ENCODE measurements around the gene OR2T4. TPM values are rescaled to one million over a fixed set of nuclear protein-coding genes. Genes with fewer than 3 reads are reported as not detected.

Gene OR2T4, protein sequence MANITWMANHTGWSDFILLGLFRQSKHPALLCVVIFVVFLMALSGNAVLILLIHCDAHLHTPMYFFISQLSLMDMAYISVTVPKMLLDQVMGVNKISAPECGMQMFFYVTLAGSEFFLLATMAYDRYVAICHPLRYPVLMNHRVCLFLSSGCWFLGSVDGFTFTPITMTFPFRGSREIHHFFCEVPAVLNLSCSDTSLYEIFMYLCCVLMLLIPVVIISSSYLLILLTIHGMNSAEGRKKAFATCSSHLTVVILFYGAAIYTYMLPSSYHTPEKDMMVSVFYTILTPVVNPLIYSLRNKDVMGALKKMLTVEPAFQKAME
- not detected for total RNA-seq

DNA sequence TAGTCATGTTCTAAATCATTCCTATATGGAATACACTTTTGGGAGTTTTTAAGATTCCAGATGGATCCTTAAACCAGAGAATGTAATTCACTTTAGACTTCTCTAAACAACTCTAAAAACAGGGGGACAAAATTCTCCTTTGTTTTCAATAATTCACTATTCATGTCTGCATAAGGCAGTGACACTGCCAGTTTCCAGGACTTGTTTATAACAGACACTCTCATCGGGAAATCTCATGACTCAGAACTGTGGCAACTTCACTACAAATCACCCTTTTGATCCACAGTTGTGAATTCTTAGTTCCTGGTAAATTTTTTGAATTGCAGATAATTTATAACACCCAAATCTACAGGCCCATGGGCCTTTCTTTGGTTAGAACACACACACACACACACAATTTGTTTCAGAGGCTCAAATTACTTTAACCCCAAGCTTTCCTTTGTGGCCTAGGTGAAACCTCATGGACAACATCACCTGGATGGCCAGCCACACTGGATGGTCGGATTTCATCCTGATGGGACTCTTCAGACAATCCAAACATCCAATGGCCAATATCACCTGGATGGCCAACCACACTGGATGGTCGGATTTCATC lies at the start of gene OR2T4:
OR2T4 (plus strand) TSS at position 545 of the 595 bp plus-strand sequence; CDS start at position 545, 0 bp downstream.
- no peak for DNase-seq

DNA sequence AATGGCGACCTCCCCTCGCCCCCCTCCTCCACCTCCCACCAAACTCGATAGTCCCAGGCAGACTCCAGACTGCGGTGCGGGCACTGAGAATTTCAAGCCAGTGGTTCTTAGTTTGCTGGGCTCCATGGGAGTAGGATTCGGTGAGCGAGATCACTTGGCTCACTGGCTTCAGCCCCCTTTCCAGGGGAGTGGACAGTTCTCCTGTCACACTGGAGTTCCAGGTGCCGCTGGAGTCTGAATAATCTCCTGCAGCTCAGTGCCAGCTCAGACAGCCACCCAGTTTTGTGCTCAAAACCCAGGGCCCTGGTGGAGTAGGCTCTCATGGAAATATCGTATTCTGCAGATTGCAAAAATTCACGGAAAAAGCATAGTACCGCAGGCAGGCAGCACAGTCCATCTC lies 44.7 kb upstream of the OR2T4 start:
- no peak for DNase-seq

DNA sequence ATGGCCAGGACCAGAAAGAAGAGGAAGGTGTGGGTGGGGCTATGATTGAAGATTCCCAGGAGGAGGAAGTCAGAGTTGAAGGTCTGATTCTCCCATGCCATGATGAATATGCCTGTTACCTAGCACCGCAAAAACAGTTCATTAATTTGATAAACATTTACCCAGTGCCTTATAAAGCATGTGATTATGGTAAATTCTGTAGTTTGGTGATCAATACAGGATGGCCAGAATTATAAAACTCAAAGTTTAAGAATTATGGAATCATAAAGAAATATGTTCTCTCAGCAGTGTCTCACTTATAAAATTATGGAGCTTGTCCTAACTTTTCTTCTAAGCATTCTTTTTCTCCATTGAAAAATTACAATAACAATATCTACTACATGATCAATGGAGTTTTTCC lies 37.0 kb upstream of the OR2T4 start, which contains the start of gene OR2M7:
OR2M7 (minus strand) TSS at position 101 of the 400 bp plus-strand sequence; CDS start at position 101, 0 bp downstream.
- no peak for DNase-seq

DNA sequence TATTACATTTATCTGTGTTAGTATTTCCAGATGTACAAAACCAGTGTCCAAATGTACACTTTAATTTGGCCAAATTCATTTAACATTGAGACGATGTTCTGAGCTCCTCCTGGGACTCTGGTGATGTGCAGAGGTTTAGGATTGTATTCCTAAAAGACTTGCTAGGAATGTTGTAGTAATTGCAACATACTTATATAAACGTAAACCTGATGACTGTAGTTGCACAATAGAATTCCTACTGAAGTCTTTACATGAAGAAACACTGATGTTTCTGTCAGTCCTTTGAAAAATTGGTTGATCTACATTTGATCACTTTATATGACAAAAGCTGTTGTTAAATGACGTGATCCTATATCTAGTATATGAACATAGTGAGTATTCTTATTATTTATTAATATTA lies 18.0 kb upstream of the OR2T4 start:
- DNase-seq: no peak

DNA sequence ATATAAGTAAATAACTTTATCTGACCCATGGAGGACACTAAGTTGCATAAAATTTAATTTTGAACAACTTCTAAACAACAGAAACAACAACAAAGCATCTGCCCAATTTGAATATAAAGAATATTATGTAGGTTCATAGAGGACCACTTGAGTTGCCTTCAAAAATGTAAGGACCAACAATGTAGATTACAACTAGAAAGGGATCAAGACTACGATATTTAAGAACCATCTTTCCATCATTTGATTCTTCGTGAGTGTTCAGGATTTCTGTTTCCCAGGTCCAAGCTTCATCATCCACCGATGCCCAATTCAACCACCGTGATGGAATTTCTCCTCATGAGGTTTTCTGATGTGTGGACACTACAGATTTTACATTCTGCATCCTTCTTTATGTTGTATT lies 13.0 kb upstream of the OR2T4 start, which contains the start of gene OR14C36:
OR14C36 (plus strand) TSS at position 301 of the 400 bp plus-strand sequence; CDS start at position 301, 0 bp downstream.
- no peak for DNase-seq

DNA sequence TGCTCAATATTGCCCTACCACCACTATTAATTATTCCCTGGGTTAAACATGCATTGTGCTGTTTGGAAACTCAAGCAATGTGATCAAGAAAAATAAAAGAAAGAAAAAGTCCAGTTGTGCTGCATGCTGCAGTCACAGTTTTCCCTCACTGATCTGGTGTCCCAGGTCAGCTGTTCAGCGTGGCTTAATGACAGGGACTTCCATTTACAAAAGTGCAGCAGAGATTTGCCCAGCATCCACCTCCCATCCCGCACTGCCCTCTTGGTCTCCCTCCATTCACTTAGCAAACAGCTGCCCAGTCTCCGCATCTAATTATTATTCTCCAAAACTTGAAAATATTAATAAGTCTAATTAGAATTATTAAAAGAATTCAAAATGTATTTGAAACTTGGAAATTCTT lies 2.0 kb upstream of the OR2T4 start:
- no peak for DNase-seq

DNA sequence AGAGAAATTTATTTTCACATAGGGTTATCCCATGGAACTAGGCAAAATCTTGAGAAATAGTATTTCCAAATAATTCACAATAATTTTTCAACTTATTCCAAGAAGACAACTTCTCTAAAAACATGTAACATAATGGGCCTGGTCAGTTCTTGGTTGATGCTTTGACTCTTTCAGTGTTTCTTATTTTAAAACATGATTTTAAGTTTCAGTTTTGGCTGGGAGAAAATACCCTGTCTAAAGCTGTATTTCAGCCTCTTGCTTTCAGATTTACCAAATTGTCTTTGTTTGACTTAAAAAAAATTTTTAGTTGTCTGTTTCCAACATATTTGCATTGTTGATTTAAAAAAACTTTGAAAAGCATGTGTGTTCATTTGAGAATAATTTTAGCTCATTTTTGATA lies 5.1 kb downstream of the OR2T4 start:
- DNase-seq: no peak

DNA sequence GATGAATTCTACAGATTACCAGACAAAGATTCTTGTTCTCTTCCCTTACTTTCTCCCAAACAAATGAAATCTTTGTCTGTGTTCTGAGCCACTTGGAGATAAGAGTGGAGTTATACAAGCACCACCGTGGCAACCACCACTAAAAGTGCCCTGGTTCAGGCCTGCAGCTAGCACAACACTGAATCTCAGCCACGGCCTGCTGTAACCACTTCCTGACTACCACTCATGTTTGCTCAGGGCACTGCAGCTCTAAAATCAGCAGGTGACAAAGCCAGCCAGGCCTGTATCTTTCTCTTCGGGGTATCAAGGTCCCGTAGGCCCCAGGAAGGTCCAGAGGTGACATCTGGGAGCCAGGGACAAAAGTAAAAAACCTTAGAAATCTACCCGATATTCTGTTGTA lies 10.9 kb downstream of the OR2T4 start:
- no peak for DNase-seq

DNA sequence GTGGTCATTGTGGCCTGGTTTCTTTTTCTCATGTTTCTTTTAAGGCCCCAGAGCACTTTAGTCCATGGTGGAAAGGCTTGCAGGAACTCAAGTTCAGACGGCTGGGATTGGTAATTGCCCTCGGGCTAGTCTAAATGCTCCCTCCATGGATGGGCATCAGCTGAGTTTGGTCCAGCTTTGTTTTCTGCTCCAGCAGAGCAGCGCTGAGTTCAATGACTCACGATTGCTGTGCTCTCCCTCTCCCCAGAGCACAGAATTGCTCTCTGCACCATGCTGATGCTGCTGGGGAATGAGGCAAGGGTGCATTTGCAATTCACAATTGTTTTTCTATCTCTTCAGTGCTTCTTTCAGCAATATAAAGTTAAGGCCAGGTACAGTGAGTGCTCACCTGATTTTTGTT lies 12.3 kb downstream of the OR2T4 start:
- DNase-seq: no peak

DNA sequence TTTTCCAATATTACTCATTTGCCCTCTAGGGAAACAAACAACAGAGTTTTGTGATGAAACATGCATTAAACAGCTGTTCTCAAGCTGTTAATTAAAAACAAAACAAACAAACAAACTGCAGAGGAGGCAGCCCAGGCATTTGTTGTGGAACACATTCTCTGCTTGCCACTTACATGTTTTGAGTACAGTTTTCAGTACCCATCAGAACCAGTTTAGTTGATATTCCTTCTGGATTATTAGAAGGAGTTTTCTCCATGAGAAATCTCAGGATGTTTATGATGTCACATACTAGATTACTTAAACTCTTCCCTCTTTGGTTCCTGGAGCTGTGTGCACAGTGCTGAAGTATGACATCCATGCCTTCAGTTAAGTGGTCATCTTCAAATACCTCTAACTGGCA lies 14.0 kb downstream of the OR2T4 start, which contains the start of gene OR2T6:
OR2T6 (plus strand) TSS at position 301 of the 400 bp plus-strand sequence. CDS start 11,863 bp downstream, outside the sequence.
- DNase-seq: no peak

DNA sequence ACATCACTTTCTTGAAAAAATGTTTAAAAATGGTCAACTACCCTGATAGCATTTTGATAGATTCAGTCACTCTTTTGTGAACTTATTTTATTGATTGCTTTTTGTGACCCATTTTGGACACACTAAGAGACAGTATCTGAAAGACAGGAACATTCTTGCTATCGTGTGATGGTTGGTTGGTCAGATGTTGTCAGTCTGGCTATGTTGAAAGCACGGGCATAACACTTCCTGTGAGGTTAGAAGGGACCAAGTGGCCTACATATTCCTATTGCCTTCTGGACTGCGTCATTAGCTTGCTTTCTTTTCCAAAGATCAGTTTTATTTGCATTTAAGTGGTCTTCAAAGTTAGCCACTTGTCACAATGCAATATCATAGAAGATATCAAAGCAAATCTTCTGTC lies 15.5 kb downstream of the OR2T4 start:
- no peak for DNase-seq

DNA sequence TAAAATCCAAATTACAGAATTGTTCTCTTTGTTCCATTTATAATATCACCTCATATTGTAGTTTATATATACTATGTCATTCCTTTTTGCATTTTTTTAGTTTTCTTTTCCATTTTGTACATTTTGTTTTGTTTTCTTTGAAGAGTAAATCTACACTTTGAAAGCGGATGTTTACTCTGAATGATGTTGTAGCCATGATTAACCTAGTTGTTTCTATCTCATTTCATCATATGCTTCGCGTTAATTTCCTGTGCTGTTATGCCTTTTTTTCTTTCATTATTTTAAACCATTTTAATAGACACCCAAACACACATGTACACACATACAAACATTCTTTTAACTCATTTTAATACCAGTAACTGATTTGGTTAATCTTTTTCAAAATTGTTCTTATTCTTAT lies 19.4 kb downstream of the OR2T4 start:
- no peak for DNase-seq

DNA sequence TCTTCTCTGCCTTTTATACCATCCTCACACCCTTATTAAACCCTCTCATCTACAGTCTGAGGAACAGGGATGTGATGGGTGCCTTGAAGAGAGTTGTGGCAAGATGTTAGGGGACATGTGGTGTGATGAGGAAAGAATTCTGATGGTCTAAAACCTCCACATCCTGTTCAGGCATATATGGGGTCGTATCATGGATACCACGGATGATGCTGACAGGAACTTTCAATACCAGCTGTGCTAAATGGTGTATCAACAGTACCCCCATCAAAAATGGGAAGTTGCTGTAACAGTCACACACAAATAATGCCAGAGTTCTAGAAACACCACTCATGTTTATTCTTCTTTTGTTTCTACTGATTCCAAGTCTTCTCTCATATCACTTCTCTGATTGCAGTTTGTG lies 27.0 kb downstream of the OR2T4 start:
- DNase-seq: no peak

DNA sequence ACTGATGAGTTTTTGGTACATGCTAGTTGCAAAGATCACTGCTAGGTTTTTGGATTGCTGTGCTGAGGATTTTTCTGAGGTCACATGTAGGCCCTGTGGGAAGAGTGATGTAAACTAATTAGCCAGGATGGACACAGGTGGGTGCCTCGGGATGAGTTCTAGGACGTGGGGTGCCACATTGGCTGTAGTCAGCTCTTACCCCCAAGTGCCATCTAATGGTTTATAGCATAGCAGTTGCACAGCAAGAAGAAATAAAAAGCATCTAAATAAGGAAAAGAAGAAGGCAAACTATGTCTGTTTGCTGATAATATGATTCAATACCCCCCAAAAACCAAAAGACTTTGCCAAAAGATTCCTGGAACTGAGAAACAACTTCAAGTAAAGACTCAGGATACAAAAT lies 31.6 kb downstream of the OR2T4 start:
- no peak for DNase-seq

DNA sequence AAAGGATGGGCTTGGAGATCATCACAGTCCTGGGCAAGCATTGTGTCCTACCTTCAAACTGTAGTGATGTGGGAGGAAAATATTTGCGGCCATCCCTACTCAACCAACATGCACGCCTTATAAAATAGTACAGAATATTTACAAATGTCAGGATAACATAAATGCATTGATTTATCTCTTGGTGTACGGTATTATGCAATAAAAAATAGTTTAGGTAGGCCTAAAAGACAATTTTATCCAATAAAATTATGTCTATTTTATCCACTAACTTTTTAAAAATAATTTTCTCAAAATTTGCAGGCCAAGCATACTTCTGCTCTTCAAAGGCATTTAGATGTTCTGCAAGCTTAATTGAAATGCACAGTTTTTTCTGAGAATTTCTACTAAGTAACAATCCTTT lies 41.3 kb downstream of the OR2T4 start, which contains the start of gene OR2T1:
OR2T1 (plus strand) TSS at position 301 of the 400 bp plus-strand sequence. CDS start 3,100 bp downstream, outside the sequence.
- DNase-seq: no peak

DNA sequence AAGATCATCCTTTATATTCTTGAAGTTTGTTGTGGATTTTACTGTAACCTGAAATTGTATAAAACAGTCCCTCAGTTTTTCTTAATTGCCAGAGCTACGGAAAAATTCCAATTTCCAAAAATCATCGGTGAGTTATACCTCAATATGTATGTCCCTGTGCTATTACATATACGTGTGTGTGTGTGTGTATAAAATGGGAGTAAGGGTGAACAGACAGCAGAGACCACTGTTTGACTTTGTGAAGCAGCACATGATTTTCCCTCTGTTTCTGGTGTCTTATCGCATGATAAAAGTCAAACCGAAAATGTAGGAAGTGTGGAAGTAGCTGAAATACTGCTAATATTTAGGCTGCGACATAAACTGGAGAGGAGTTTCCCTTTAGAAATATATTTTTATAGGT lies 42.6 kb downstream of the OR2T4 start:
- no peak for DNase-seq

DNA sequence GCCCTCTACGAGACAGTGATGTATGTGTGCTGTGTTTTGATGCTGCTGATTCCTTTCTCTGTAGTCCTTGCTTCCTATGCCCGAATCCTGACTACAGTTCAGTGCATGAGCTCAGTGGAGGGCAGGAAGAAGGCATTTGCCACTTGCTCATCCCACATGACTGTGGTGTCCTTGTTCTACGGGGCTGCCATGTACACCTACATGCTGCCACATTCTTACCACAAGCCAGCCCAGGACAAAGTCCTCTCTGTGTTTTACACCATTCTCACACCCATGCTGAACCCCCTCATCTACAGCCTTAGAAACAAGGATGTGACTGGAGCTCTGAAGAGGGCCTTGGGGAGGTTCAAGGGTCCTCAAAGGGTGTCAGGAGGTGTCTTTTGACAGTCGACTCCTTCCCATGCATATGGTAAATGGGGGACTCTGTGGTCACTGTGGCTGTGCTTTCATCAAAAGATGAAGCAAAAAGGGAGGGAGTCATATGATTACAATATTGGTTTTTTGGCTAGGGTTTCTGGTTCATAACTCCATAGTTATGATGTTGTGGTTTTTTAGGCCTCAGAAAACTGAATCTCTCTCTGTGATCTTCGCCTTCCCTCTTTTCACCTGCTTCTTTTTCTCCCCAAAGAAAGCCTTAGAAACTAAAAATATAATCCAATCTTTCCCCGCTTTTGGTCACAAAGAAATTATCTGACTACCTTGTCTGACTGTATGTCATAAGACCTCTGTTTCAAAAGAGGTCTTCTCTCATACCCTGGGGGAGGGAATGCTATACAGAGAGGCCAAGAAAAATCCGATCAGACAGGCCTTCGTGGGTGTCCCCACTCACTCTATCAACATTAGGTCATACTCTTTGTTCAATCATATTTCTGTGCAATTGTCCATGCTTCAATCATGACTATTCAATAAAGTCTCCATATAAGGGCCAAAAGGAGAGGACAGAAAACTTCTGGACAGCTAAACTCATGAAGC lies 45.5 kb downstream of the OR2T4 start:
- no peak for DNase-seq

Other genes with a start within 250 kb of the OR2T4 start
- gene OR2M5, start 216.5 kb upstream of the OR2T4 start, total RNA-seq: not detected
- gene OR2M2, start 186.8 kb upstream of the OR2T4 start, total RNA-seq: not detected
- not detected for gene OR2M3, start 164.4 kb upstream of the OR2T4 start, total RNA-seq
- gene OR2M4, start 130.2 kb upstream of the OR2T4 start, total RNA-seq: not detected
- gene OR2T33, start 83.7 kb upstream of the OR2T4 start, total RNA-seq: not detected
- gene OR2T12, start 58.2 kb upstream of the OR2T4 start, total RNA-seq: not detected
- not detected for gene OR2M7, start 37.1 kb upstream of the OR2T4 start, total RNA-seq
- not detected for gene OR14C36, start 12.9 kb upstream of the OR2T4 start, total RNA-seq
- not detected for gene OR2T6, start 14.1 kb downstream of the OR2T4 start, total RNA-seq
- gene OR2T1, start 41.4 kb downstream of the OR2T4 start, total RNA-seq: not detected
- gene OR2T2, start 84.0 kb downstream of the OR2T4 start, total RNA-seq: not detected
- not detected for gene OR2T3, start 111.7 kb downstream of the OR2T4 start, total RNA-seq
- gene OR2T5, start 126.9 kb downstream of the OR2T4 start, total RNA-seq: not detected
- not detected for gene OR2G6, start 146.4 kb downstream of the OR2T4 start, total RNA-seq
- gene OR2T29, start 201.1 kb downstream of the OR2T4 start, total RNA-seq: not detected
- not detected for gene OR2T34, start 213.1 kb downstream of the OR2T4 start, total RNA-seq
- not detected for gene OR2T10, start 236.0 kb downstream of the OR2T4 start, total RNA-seq